Glutamatergic neuron (in vitro differentiated cells): ENCODE measurements around the gene TSFM. TPM values are rescaled to one million over a fixed set of nuclear protein-coding genes. Genes with fewer than 3 reads are reported as not detected.

Experiments
- DNase-seq: peaks from one replicate; pipeline ENCODE4 v3.0.0; 2022
- H3K27ac Mint-ChIP-seq: one replicate; pipeline ENCODE4 v1.8.0; 2020; ENCODE audit warnings: mild to moderate bottlenecking, mixed read lengths, inconsistent platforms; ENCODE audit not compliant: unreplicated experiment
- H3K27me3 Mint-ChIP-seq: one replicate; pipeline ENCODE4 v1.8.0; 2020; ENCODE audit warnings: mild to moderate bottlenecking, moderate library complexity, mixed read lengths, inconsistent platforms; ENCODE audit not compliant: unreplicated experiment
- H3K36me3 Mint-ChIP-seq: one replicate; pipeline ENCODE4 v1.8.0; 2020; ENCODE audit warnings: mild to moderate bottlenecking, mixed read lengths, inconsistent platforms; ENCODE audit not compliant: unreplicated experiment
- H3K4me1 Mint-ChIP-seq: one replicate; pipeline ENCODE4 v1.8.0; 2020; ENCODE audit warnings: mild to moderate bottlenecking, low read depth, mixed read lengths, inconsistent platforms; ENCODE audit not compliant: unreplicated experiment
- H3K4me3 Mint-ChIP-seq: one replicate; pipeline ENCODE4 v1.8.0; 2020; ENCODE audit warnings: mild to moderate bottlenecking, mixed read lengths, inconsistent platforms; ENCODE audit not compliant: unreplicated experiment
- H3K9me3 Mint-ChIP-seq: one replicate; pipeline ENCODE4 v1.8.0; 2020; ENCODE audit warnings: mild to moderate bottlenecking, moderate library complexity, mixed read lengths, inconsistent platforms; ENCODE audit not compliant: unreplicated experiment
- CTCF ChIP-seq: fragments of 200-600 bp; sonication (generic); IDR thresholded peaks from one replicate; pipeline ENCODE4 v1.5.0; 2021; ENCODE audit not compliant: partially characterized antibody, unreplicated experiment
- total RNA-seq: library from RNA; stranded (reverse); fragmentation: NEBNext Ultra II Directional; extraction: Animal tissue kit (Norgen Biotek cat#: 25700); gene quantifications from one replicate; pipeline ENCODE4 v1.2.1, GENCODE V29; 2021; ENCODE audit not compliant: unreplicated experiment

The TSFM gene
- total RNA-seq, 1 donor from 2014 or later: 35.7 TPM

- Mint-ChIP-seq H3K4me3 (peak overlapping the region; percentile 92), H3K27me3 (peaks cover 17% of the 10 kb centered on the region), H3K36me3 (peaks cover 3% of the 10 kb centered on the region), H3K9me3 (peaks cover 15% of the 10 kb centered on the region), H3K27ac (peak overlapping the region; percentile 96), H3K4me1 (peaks cover 5% of the 10 kb centered on the region)
- TF ChIP-seq CTCF: no peak
- no peak for DNase-seq
Observed at GRCh38 chr12:57745485-57745881, 37.1 kb upstream of the TSFM start.

- no peak for TF ChIP-seq CTCF
- Mint-ChIP-seq H3K4me1 (peaks cover 8% of the 10 kb centered on the region), H3K9me3 (peaks cover 15% of the 10 kb centered on the region), H3K4me3 (peak overlapping the region; percentile 92), H3K27ac (peak overlapping the region; percentile 96), H3K36me3 (peaks cover 3% of the 10 kb centered on the region), H3K27me3 (peaks cover 18% of the 10 kb centered on the region)
- no peak for DNase-seq
Observed at GRCh38 chr12:57746025-57746424, 36.6 kb upstream of the TSFM start.

GRCh38 chr12:57749061-57749460 lies 33.5 kb upstream of the TSFM start:
- no peak for TF ChIP-seq CTCF
- Mint-ChIP-seq H3K4me3 (no peak overlapping the region), H3K36me3 (peaks cover 3% of the 10 kb centered on the region), H3K9me3 (peaks cover 28% of the 10 kb centered on the region), H3K27me3 (peaks cover 25% of the 10 kb centered on the region), H3K27ac (no peak overlapping the region), H3K4me1 (peaks cover 24% of the 10 kb centered on the region)
- no peak for DNase-seq

GRCh38 chr12:57750561-57751431 lies 31.8 kb upstream of the TSFM start:
- Mint-ChIP-seq H3K27me3 (peaks cover 24% of the 10 kb centered on the region), H3K9me3 (peaks cover 22% of the 10 kb centered on the region), H3K4me1 (peaks cover 21% of the 10 kb centered on the region), H3K27ac (peak overlapping the region; percentile 100), H3K4me3 (peak overlapping the region; percentile 100), H3K36me3 (peaks cover 3% of the 10 kb centered on the region)
- DNase-seq: no peak
- no peak for TF ChIP-seq CTCF

GRCh38 chr12:57751432-57751787 lies 31.2 kb upstream of the TSFM start:
- Mint-ChIP-seq H3K9me3 (peaks cover 22% of the 10 kb centered on the region), H3K4me1 (peaks cover 24% of the 10 kb centered on the region), H3K36me3 (peaks cover 7% of the 10 kb centered on the region), H3K4me3 (peak overlapping the region; percentile 100), H3K27ac (peak overlapping the region; percentile 100), H3K27me3 (peaks cover 19% of the 10 kb centered on the region)
- TF ChIP-seq CTCF: no peak
- no peak for DNase-seq
